Right hindlimb (tissue), 1 donor: ENCODE measurements around the gene ELL.
"Not testable (repeated sequence)": the region's sequence is repeated elsewhere in the genome, so short reads cannot be mapped to it uniquely, and the experiment has no call there.

Experiments
- DNase-seq: peaks from one replicate; pipeline ENCODE4 v3.0.0-alpha.2; 2018

Gene ELL

GRCh38 chr19:18521692-18522123 is at the start of gene ELL:
ELL (minus strand) TSS chr19:18522070; CDS start chr19:18522055, 15 bp downstream.
- no peak for DNase-seq

- no peak for DNase-seq
These were observed 46.5 kb upstream of the ELL start for GRCh38 chr19:18568367-18568766.

DNA sequence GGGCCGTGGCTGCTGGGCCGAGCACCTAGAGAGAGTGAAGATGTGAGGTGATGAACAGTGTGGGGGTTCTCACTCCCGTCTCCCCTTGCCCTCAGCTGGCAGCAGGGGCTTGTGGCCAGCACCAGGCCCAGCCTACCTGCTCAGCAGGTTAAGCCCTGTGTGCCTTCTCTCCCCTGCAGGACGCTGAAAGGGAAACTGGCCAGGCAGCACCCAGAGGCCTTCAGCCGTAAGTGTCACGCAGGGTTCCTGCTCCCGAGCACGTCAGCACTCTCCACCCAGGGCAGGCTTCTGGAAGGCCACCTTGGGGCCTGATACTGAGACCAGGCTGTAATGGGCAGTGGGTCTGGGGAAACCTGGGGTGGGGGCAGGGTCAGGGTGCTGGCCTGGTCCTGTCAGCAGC is 45.1 kb upstream of the ELL start:
- no peak for DNase-seq

DNA sequence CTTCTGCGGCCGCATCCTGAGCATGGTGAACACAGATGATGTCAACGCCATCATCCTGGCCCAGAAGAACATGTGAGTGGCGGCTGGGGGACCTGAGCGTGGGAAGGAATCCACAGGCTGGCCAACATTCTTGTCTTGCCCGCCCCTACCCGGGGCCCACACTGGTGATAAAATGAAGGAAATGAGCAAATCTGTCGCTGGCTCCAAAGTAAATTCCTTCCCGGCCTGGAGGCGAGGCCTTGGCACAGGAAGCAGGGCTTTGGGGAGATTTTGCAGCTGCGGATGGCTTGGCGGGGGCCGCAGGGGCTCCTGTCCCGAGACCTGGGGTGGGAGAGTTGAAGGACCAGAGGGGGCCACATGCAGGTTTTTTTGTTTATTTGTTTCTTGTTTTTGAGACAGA is 40.2 kb upstream of the ELL start:
- DNase-seq, result peak; percentile 68

DNA sequence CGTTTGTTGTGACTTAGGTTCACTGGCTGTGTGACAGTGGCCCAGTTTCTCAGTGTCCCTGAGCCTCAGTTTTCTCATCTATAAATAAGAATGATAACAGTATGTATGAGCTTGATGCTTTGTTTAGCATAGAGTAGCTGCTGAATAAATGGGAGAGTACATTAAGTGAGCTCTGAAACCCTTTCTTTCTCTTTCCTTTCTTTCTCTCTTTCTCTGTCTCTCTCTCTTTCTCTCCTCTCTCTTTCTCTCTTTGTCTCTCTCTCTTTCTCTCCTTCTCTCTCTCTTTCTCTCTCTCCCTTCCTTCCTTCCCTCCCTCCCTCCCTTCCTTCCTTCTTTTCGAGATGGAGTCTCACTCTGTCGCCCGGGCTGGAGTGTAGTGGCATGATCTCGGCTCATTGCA is 37.8 kb upstream of the ELL start:
- no peak for DNase-seq

GRCh38 chr19:18558604-18559003 is 36.7 kb upstream of the ELL start:
- DNase-seq, result no peak

DNA sequence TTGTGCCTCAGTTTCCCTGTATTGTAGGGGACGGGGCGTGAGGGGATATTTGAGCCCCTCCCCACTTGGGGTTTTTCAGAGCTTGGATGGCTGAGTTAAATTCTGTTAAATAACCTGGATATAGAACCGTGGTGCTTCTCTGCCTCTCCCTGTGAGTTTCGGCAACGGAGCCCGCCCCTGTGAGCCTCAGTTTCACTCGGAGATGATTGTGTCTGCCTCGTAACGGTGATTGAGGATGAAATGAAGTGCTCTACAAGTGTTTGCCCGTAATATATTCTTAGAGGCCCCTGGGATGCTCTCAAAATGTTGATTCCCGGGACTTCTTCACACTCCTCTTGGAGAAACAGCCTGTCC is 36.3 kb upstream of the ELL start:
- DNase-seq, result no peak

- peak; percentile 97 for DNase-seq
These were observed 35.7 kb upstream of the ELL start, which contains the start of gene KXD1 for GRCh38 chr19:18557411-18558201. KXD1 (plus strand) TSS chr19:18557870; CDS start chr19:18562057, 4,187 bp downstream.

DNA sequence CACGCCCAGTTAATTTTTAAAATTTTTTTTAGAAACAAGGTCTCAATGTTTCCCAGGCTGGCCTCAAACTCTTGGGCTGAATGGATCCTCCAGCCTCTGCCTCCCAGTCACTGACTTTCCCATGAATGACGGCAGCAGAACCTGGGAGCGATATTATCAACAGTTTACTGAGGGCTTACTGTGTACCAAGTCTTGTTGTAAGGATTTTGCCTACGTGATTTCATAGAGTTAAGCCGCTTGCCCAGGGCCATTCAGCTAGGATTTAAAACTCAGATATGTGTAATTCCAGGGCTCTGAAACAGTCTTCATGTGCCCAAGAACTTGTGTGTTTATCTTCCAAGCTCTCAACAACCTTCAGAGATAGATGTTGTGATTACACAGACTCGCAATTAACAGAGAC is 29.8 kb upstream of the ELL start:
- no peak for DNase-seq

DNA sequence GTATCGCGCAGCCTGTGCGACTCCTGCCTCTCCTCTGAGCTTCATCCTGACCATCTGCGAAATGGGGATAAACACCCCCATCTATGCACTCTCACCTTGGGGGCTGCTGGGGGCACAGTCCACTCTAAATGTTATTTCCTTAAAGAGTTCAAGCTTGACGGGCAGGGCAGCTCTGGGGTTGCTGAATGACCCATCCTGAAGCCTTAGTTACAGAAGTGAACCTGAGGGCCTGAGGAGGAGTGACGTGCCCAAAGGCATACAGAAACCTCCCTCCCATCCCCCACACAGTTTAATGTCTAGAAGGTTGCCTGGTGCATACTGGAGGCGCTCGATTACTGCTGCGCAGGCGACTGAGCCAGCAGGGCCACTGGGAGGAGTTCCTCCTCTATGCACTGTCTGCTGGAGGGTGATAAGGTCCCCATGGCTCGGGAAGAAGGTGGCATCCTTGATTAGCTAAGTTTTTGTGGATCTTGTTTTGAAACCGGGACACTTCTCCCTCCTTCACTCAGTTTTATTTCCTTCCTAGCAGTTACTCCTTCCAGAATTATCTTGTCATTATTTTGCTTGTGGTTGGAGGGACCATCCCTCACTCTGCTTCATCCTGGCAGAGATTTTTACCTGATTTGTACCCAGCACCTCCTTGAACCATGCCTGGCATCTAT is 22.1 kb upstream of the ELL start:
- DNase-seq, result no peak

DNA sequence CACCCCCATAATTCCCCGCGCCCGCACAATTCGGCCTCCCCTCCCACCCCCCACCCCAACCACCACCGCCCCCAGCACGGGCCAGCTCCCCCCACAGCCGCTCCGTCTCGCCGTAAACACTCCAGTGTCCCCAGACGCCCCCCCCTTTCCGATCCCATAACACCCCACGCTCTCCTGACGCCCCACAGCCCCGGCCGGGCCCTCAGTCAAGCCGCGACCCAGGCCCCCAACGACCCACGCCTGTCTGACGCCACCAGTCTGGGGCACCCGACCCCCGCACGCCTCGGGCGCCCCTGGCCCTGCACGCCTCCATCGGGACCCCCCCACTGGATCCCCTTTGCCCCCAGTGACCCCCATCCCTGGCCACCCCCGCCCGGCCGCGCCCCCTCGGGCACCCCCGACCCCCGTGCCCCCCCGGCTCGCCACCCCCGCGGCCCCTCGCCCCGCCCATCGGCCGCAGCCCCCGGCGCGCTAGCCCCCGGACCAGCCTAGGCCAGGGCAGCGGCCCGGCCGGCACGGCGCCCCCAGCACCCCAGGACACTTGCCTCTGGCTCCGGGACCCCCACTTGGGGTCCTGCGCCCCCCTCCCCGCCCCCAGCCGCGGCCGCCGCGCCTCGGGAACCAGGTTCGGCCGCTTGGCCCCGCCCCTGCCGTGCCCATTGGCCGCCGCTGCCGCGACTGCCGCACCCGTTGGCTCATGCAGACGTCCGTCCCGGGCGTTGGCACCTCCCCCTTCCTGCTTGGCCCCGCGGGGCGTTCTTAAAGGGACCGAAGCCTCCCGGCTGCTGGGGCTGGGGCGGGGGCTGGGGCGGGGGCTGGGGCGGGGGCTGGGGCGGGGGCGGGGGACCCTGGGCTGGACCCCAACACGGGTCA is 21.3 kb upstream of the ELL start, which contains the start of gene FKBP8:
Gene FKBP8 (minus strand): TSS at position 633 of the 873 bp plus-strand sequence. CDS start 1,603 bp downstream, outside the sequence.
- peak; percentile 96 for DNase-seq

DNA sequence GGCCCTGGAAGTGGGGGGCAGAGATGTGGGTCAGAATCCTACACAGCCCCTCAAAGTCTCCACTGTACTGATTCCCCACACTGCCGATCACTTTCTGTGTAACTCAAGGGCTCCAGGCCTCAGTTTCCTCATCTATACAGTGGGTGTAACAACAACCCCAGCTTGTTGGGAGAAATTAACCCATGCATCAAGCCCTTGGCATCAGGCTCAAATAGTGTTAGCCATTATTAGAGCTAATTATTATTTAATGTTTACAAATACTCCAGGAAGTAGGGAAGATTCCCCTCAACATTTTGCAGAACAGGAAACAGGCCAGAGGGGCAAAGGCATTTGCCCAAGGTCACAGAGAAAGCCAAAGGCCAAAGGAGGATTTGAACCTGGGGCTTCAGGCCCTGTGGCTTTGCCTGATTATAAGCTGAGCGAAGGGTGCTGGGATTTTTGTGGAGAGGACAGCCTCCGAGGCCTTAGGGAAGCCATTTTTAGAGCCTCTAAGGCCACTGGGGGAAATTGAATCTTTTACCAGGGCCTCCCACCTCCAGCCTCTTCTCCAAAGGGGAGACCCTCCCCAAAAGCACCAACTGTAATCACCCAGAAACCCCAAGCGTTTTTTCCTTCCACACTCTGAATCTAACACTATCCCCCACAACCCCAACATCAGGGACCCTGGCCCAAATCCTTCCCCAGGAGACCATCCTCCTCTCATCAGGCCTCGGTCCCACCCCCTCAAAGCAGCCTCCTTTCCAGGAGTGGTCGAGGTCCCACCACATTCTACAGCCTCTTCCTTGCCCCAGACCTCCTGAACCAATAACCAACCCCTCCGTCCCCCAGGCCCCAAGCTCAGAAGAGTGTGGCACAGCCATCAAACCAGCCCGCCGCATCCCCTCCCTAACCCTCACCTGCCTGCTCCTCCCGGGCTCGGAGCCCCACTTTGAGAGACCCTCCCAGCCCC is 20.4 kb upstream of the ELL start:
- no peak for DNase-seq

DNA sequence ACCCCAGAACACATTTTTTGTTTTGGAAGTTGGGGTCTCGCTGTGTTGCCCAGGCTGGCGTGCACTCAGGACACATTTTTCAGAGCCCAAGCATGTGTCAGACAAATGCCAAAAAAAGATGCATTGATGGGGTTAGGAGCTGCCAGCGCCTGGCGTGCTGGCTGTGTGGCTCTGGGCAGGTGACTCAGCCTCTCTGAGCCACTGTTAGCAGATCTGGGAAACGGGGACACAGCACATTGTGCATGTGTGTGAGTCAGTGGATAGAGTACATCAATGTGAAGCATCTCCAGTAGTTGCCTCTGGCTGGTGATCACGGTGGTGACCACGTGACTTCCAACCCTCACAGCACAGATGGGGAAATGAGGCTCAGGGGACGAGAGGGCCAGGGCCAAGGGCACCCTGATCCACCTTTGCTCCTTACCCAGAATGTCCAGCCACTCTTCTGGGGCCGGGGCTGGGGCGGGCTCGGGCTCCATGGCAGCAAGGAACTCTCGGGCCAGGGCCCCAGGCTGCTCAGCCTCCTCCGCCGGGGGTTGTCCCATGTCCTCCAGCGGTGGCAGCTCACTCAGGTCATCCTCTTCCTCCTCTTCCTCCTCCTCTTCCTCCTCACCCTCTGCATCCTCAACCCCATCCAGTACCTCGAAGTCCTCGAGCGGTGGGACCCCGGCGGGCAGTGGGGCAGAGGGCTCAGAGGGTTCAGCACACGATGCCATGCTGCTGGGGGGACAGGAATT is 19.6 kb upstream of the ELL start:
- no peak for DNase-seq

DNA sequence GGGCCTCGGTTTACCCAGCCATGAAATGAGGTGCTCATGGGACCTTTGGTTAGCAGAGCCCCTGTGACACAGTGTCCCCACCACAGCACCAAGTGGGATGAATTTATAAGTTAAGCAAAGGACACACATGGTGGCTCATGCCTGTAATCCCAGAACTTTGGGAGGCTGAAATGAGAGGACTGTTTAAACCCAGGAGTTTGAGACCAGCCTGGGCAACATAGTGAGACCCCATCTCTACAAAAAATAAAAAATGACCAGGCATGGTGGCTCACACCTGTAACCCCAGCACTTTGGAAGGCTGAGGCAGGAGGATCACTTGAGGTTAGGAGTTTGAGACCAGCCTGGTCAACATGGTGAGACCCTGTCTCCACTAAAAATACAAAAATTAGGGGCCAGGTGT is 18.3 kb upstream of the ELL start:
- not testable (repeated sequence) for DNase-seq

DNA sequence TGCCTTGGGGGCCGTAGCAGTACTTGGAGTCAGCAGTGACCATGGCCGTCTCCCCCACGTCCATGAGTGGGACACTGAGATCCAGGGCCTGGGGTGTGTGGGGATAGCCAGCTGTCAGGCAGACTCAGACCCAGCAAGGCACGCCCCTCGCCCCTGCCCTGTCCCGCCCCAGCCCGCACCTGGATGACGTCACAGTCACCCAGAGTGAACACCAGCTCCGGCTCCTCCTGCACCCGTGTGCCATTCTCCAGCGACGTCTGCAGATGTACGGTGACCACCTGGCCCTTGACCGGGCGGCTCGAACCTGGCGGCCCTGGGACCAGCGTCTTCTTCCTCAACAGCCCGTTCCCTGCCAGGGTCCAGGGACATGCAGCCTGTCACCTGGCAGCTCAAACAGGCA is 17.5 kb upstream of the ELL start:
- DNase-seq, result no peak

- DNase-seq, result no peak
These were observed 16.2 kb upstream of the ELL start for GRCh38 chr19:18538115-18538514.

DNA sequence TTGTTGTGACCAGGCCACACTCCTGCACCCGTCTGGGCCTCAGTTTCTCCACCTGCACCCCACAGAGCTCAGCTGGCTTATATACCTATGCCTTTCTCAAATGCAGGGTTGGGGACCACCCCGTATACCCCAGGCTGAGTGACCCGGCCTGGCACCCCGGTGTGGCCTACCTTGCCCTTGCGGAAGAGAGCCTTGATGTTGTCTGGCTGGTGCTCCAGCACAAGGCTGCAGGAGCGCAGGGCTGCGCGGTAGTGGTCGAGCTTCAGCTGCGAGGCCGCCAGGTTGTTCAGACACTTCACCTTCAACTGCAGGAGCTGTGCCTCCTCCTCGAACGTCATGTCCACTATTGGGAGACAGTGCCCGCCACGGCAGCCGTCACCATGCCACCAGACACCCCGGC is 15.6 kb upstream of the ELL start:
- no peak for DNase-seq

GRCh38 chr19:18536475-18536874 is 14.6 kb upstream of the ELL start:
- DNase-seq, result no peak

DNA sequence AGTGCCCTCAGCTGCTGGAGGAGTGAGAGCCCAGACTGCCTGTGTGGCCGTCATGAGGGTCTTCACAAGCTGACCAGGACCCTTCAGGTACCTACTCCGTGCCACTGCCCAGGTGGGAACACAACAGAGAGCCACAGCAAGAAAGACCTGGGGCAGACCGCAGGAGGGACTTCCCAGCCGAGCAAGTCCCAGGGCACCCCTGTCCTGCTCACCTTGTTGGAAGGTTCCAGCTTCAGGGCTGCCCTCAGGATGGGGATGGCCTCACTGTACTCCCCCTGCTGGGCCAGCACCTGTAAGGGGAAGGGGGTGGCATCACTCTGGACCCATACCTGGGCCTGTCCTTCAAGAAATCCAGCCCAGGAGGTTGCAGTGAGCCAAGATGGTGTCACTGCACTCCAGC is 11.2 kb upstream of the ELL start:
- DNase-seq, result no peak

- no peak for DNase-seq
These were observed 10.5 kb upstream of the ELL start for GRCh38 chr19:18532168-18532890.

DNA sequence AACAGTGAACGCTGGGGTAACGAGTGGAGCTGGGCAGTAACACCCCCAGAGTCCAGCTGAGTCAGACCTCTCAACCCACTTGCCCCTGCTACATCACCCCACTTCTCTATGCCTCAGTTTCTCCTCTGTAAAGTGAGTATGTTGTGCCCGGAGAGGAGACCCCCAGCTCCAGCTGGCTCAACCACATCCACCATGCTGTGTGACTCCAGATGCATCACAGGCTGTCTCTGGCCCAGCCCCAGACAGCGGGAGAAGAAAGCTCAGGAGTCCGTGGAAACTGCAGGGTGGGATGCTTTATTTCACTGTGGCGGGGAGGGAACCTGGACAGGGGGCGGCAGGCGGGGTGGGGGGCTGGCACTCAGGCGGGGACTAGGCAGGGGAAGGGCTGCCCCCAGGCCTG is 9.6 kb upstream of the ELL start:
- no peak for DNase-seq
